DOHH2 (cell line): Measurements from ENCODE around the gene FAM217A.

Source experiments
- H3F3A ChIP-seq: fragments of 200-600 bp; sonication (generic), shearing (Covaris generic); 2 replicates; pipeline ENCODE4 v1.6.0; 2016; ENCODE audit warnings: antibody characterized with exemption, mild to moderate bottlenecking; ENCODE audit not compliant: control insufficient read depth, insufficient read depth
- H3K27ac ChIP-seq: fragments of 200-600 bp; sonication (generic); 2 replicates; pipeline ENCODE4 v1.5.1; 2014; ENCODE audit warnings: low read depth, mild to moderate bottlenecking, low read length, moderate library complexity
- H3K27me3 ChIP-seq: fragments of 200-600 bp; sonication (generic); 2 replicates; pipeline ENCODE4 v1.6.1; 2014; ENCODE audit warnings: mild to moderate bottlenecking, low read length, mixed read lengths; ENCODE audit not compliant: control insufficient read depth
- H3K36me3 ChIP-seq: fragments of 200-600 bp; sonication (generic); 2 replicates; pipeline ENCODE4 v1.6.1; 2014; ENCODE audit warnings: mild to moderate bottlenecking, low read length, moderate library complexity, mixed read lengths; ENCODE audit not compliant: control insufficient read depth
- H3K4me1 ChIP-seq: fragments of 200-600 bp; sonication (generic); 2 replicates; pipeline ENCODE4 v1.6.1; 2014; ENCODE audit warnings: mild to moderate bottlenecking, low read length, mixed read lengths; ENCODE audit not compliant: control insufficient read depth
- H3K4me2 ChIP-seq: fragments of 200-600 bp; sonication (generic); 2 replicates; pipeline ENCODE4 v1.6.0; 2014; ENCODE audit warnings: mild to moderate bottlenecking, low read length, moderate library complexity
- H3K4me3 ChIP-seq: fragments of 200-600 bp; sonication (generic); 2 replicates; pipeline ENCODE4 v1.5.1; 2014; ENCODE audit warnings: mild to moderate bottlenecking, low read length, mixed read lengths
- H3K79me2 ChIP-seq: fragments of 200-600 bp; sonication (generic); 2 replicates; pipeline ENCODE4 v1.6.1; 2014; ENCODE audit warnings: mild to moderate bottlenecking, low read length, mixed read lengths; ENCODE audit not compliant: control insufficient read depth
- H3K9me2 ChIP-seq: fragments of 200-600 bp; sonication (generic); replicated peaks from 2 replicates; pipeline ENCODE4 v1.6.1; 2014; ENCODE audit warnings: mild to moderate bottlenecking, low read length, mixed read lengths; ENCODE audit not compliant: control insufficient read depth
- H3K9me3 ChIP-seq: fragments of 200-600 bp; sonication (generic); 2 replicates; pipeline ENCODE4 v1.6.1; 2014; ENCODE audit warnings: antibody characterized with exemption, low read length, mixed read lengths; ENCODE audit not compliant: control insufficient read depth, insufficient read depth
- H4K20me1 ChIP-seq: fragments of 200-600 bp; sonication (generic); 2 replicates; pipeline ENCODE4 v1.6.0; 2014; ENCODE audit warnings: low read depth, mild to moderate bottlenecking, antibody characterized with exemption, low read length, moderate library complexity; ENCODE audit not compliant: control insufficient read depth, insufficient read depth
- EZH2phosphoT487 ChIP-seq: fragments of 200-600 bp; sonication (generic); IDR thresholded peaks from 2 replicates; pipeline ENCODE4 v1.6.1; 2017; ENCODE audit warnings: borderline replicate concordance, mild to moderate bottlenecking, antibody characterized with exemption, low read length, moderate library complexity, mixed read lengths
- TF ChIP-seq, protein P1 (sequence below): fragments of 200-600 bp; sonication (generic); IDR thresholded peaks from one replicate; pipeline ENCODE4 v1.5.1; 2014; ENCODE audit warnings: antibody characterized with exemption, mild to moderate bottlenecking, low read depth, low read length; ENCODE audit not compliant: poor library complexity, severe bottlenecking

The FAM217A gene

DNA sequence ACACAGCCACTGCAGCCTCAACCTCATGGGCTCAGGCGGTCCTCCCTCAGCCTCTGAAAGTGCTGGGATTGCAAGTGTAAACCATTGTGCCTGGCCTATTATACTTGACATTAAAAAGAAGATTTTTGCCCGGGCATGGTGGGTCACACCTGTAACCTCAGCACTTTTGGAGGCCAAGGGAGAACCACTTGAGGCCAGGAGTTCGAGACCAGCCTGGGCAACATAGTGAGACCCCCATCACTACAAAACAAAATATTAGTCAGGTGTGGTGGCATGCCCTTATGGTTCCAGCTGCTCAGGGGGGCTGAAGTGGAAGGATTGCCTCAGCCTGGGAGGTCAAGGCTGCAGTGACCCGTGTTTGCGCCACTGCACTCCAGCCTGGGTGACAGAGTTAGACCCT, 42.4 kb downstream of the FAM217A start:
- TF ChIP-seq, protein P1, sequence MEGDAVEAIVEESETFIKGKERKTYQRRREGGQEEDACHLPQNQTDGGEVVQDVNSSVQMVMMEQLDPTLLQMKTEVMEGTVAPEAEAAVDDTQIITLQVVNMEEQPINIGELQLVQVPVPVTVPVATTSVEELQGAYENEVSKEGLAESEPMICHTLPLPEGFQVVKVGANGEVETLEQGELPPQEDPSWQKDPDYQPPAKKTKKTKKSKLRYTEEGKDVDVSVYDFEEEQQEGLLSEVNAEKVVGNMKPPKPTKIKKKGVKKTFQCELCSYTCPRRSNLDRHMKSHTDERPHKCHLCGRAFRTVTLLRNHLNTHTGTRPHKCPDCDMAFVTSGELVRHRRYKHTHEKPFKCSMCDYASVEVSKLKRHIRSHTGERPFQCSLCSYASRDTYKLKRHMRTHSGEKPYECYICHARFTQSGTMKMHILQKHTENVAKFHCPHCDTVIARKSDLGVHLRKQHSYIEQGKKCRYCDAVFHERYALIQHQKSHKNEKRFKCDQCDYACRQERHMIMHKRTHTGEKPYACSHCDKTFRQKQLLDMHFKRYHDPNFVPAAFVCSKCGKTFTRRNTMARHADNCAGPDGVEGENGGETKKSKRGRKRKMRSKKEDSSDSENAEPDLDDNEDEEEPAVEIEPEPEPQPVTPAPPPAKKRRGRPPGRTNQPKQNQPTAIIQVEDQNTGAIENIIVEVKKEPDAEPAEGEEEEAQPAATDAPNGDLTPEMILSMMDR = no peak
- TF ChIP-seq EZH2phosphoT487 = no peak
- peaks cover 25% of the 10 kb centered on the region; the same call in 1 of the 2 replicates for H4K20me1 ChIP-seq
- no peak overlapping the region for H3K27ac ChIP-seq
- H3K4me1 ChIP-seq = no peaks in the 10 kb centered on the region; the same call in 1 of the 2 replicates
- no peaks in the 10 kb centered on the region for H3K27me3 ChIP-seq
- H3K4me3 ChIP-seq = no peak overlapping the region
- peaks cover 86% of the 10 kb centered on the region for H3K36me3 ChIP-seq
- H3K9me3 ChIP-seq = no peaks in the 10 kb centered on the region
- peaks cover 91% of the 10 kb centered on the region for H3K79me2 ChIP-seq
- H3F3A ChIP-seq = peaks cover 4% of the 10 kb centered on the region; the same call in 1 of the 2 replicates
- H3K9me2 ChIP-seq = no peaks in the 10 kb centered on the region
- H3K4me2 ChIP-seq = no peak overlapping the region

DNA sequence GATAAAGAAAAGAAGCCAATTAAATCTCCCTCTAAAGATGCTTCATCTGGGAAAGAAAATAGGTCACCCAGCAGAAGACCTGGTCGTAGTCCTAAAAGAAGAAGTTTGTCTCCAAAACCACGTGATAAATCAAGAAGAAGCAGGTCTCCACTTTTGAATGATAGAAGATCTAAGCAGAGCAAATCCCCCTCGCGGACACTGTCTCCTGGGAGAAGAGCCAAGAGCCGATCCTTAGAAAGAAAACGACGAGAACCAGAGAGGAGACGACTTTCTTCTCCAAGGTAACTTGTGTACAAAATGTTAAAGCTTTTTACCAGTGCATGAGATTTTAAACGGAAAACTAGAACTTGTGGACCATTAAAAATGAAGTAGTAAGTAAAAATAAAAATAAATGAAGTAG, 46.5 kb downstream of the FAM217A start:
- H3K36me3 ChIP-seq = peaks cover 87% of the 10 kb centered on the region
- no peak for TF ChIP-seq EZH2phosphoT487
- TF ChIP-seq, protein P1 = no peak
- peaks cover 50% of the 10 kb centered on the region for H4K20me1 ChIP-seq

DNA sequence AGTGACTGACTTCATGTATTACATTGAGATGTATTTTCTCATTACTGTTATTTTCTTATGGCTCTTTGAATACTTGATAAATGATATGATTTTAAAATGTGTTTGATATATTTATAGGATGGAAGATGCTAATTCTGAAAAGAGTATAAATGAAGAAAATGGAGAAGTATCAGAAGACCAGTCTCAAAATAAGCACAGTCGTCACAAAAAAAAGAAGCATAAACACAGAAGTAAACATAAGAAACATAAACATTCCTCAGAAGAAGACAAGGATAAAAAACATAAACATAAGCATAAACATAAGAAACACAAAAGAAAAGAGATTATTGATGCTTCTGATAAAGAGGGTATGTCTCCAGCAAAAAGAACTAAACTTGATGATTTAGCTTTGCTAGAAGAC, 47.5 kb downstream of the FAM217A start:
- Histone ChIP-seq H3K27me3 (no peaks in the 10 kb centered on the region), H3K9me2 (no peaks in the 10 kb centered on the region), H3K4me1 (peaks cover 31% of the 10 kb centered on the region), H3K36me3 (peaks cover 85% of the 10 kb centered on the region), H4K20me1 (peaks cover 50% of the 10 kb centered on the region), H3F3A (0 out of 2 replicates have a peak, but pooled peaks cover 2% of the 10 kb centered on the region), H3K4me3 (no peak overlapping the region), H3K4me2 (no peak overlapping the region), H3K9me3 (no peaks in the 10 kb centered on the region), H3K79me2 (peaks cover 99% of the 10 kb centered on the region), H3K27ac (no peak overlapping the region)
- no peak for TF ChIP-seq EZH2phosphoT487
- TF ChIP-seq, protein P1 = no peak

More for the DNA sequence above, 46.5 kb downstream of the FAM217A start:
- Histone ChIP-seq H3K4me2 (no peak overlapping the region), H3K79me2 (peaks cover 99% of the 10 kb centered on the region), H3K4me1 (peaks cover 27% of the 10 kb centered on the region), H3K9me3 (no peaks in the 10 kb centered on the region), H3F3A (0 out of 2 replicates have a peak, but pooled peaks cover 2% of the 10 kb centered on the region), H3K4me3 (no peak overlapping the region), H3K9me2 (no peaks in the 10 kb centered on the region), H3K27me3 (no peaks in the 10 kb centered on the region), H3K27ac (no peak overlapping the region)
